ENCODE measurements around the gene SEC14L2. TPM values are rescaled to one million over a fixed set of nuclear protein-coding genes. Genes with fewer than 3 reads are reported as not detected.

The SEC14L2 gene
- total and polyA plus RNA-seq, 10 of the 15 experiments (the other 5 are each of a cell fraction or from before 2014, with no cell fraction given): 0.08 to 4.0 (median 0.48) TPM

- Histone ChIP-seq H3K9ac (ENCODE audit: control insufficient read depth, insufficient read depth, low read length) (no peak overlapping the region), H3K4me1 (ENCODE audit: control insufficient read depth, insufficient read depth, low read length) (no peaks in the 10 kb centered on the region), H3K4me3 (no peak overlapping the region), H4K20me1 (ENCODE audit: control insufficient read depth, insufficient read depth) (no peaks in the 10 kb centered on the region), H3K4me2 (ENCODE audit: control insufficient read depth, insufficient read depth) (no peak overlapping the region), H3K27me3 (replicated peaks in 1 of 2; ENCODE audit: control insufficient read depth in 2 of 2, insufficient read depth in 2 of 2, low read length in 1 of 2) (no peaks in the 10 kb centered on the region), H3K27ac (ENCODE audit: control insufficient read depth, insufficient read depth) (no peak overlapping the region), H3K9me3 (replicated peaks; ENCODE audit: control insufficient read depth, insufficient read depth, low read length) (no peaks in the 10 kb centered on the region), H3K79me2 (ENCODE audit: control insufficient read depth, insufficient read depth, low read length) (no peaks in the 10 kb centered on the region), H3K36me3 (ENCODE audit: control insufficient read depth in 2 of 2, insufficient read depth in 2 of 2, low read length in 1 of 2) (no peaks in the 10 kb centered on the region), H2AFZ (ENCODE audit: control insufficient read depth, low read depth, low read length) (no peak overlapping the region)
- SMC1A ChIA-PET (ENCODE audit: uncharacterized antibody, unreplicated experiment): no interaction called here
- 69% methylated on average over 13 of the region's 13 CpGs for WGBS (ENCODE audit: insufficient coverage, insufficient replicate concordance, low lambda C conversion rate, missing lambda C conversion rate)
- intact Hi-C loops (cut with micrococcal nuclease; ENCODE audit: unreplicated experiment) (no loop called here), in situ Hi-C loops (cut with MboI) (no loop called here)
- no TSS peak for BruUV-seq (replicated peaks)
- FAIRE-seq (no peak), ATAC-seq (no peak), DNase-seq (ENCODE audit: low read depth, low spot score) (no peak)
- RAD21 ChIA-PET (ENCODE audit: unreplicated experiment): interaction anchor here (0.6 to 1.5 kb wide), 3 partner anchors 10 to 87 kb away, joined by 4 read pairs; partner anchors contain the start of gene RNF215
- POLR2A ChIA-PET: interaction anchor here (0.7 kb wide), 1 partner anchor 9 kb away, joined by 5 read pairs; no protein-coding TSS in a partner anchor
- CTCF ChIA-PET: interaction anchor here (1.0 to 2.3 kb wide), 4 partner anchors 12 to 112 kb away, joined by 3 to 11 read pairs (median 4); partner anchors contain the start of genes CASTOR1 and RNF215
- TF ChIP-seq EGR1 (IDR thresholded peaks at IDR 0.05; ENCODE audit: borderline replicate concordance in 1 of 2, low read depth in 2 of 2, low read length in 2 of 2): no peak
- TF ChIP-seq HCFC1 (IDR thresholded peaks at IDR 0.05; ENCODE audit: low read length): no peak
- TF ChIP-seq PBX3 (IDR thresholded peaks at IDR 0.05; ENCODE audit: insufficient replicate concordance, low read depth, low read length): no peak
- no peak for TF ChIP-seq STAT1 (conservative IDR thresholded peaks at IDR 0.05)
- TF ChIP-seq BCL11A (IDR thresholded peaks at IDR 0.05; ENCODE audit: low read depth, low read length): no peak
- no peak for TF ChIP-seq ZBTB40 (IDR thresholded peaks at IDR 0.05; ENCODE audit: borderline replicate concordance)
- TF ChIP-seq KAT2A (conservative IDR thresholded peaks at IDR 0.05; ENCODE audit: control insufficient read depth, low read depth, low read length): no peak
- no peak for TF ChIP-seq GATAD2B (conservative IDR thresholded peaks at IDR 0.05; ENCODE audit: low read depth)
- TF ChIP-seq ZNF207 (IDR thresholded peaks at IDR 0.05; ENCODE audit: borderline replicate concordance): no peak
- no peak for TF ChIP-seq EP300 (IDR thresholded peaks at IDR 0.05; ENCODE audit: borderline replicate concordance in 1 of 2, control insufficient read depth in 1 of 2, low read depth in 2 of 2, low read length in 2 of 2)
- TF ChIP-seq CTCF (IDR thresholded peaks at IDR 0.05 in 2 of 3, conservative IDR thresholded peaks at IDR 0.05 in 1 of 3; ENCODE audit: control insufficient read depth in 2 of 3, extremely low read depth in 1 of 3, insufficient read depth in 1 of 3, low read depth in 3 of 3, low read length in 3 of 3): no peak
- TF ChIP-seq BCL3 (IDR thresholded peaks at IDR 0.05; ENCODE audit: borderline replicate concordance, insufficient read depth, low read depth, low read length, poor library complexity, severe bottlenecking): no peak
Measured at GRCh38 chr22:30375312-30375849, 21.4 kb upstream of the SEC14L2 start.

Data from GM12878 (cell line).